ENCODE data around the gene COL4A3.

COL4A3 gene

DNA sequence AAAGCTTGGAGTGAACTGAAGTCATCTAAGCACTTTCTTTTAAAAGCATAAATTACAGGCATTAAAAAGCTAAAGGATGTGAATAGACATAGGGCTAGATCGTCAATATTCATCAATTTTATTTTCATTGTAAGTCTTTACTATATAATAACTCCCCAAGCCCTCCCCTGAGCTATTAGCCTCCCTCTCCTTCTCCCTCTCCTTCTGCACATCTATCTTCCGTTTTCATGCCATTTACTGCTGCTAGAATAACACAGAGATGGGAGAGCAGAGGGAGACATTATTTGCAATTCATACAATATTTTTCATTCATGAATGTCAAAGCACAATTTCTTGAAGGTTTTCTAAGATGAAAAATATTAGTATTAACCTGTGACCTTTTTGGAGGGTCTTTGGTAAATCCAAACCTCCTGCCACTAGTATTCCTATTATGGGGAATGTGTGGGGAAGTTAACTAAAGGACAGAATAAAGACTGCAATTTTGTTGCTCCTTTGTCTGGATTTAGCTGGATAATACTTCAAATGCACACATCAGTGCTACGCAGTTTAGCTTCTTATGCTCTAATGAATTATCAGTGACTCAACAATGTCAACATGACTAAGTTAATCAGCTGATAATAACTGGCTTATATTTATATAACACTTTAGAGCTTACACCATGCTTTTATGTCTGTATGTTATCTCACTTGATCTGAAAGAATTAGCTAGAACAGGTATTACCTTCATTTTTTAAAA lies 132.4 kb downstream of the COL4A3 start:
- no peak for DNase-seq

DNA sequence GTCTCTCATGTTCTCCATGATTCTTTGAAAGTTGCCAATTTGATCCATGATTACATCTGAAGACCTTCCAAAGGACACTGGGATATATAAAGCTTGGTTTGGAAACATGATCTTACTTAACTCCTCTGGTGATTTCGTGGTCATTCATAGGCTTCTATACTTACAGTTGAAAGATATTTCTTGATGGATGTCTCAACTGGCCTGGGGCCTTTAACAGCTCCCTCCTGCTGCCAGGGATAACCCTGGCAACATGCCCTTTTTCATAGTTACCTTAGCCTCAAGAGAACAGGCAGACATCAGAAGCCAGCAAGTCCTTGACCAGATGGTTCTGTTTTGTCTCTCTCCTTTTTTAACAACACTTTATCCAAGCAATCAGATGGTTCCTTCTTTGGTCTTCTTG lies 137.1 kb downstream of the COL4A3 start:
- DNase-seq = no peak

DNA sequence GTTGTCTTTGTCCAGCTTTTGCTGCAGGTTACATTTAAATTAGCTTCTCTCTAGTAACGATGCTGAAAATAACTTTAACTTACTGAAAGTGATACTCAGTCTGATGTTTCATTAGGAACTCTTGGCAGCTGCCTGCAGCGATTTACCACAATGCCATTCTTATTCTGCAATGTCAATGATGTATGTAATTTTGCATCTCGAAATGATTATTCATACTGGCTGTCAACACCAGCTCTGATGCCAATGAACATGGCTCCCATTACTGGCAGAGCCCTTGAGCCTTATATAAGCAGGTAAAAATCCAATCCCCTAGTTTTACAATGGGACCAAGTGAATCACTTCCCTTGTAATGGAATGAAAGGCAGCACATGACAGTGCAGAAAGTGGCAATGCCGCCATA lies 144.4 kb downstream of the COL4A3 start:
- DNase-seq = no peak

DNA sequence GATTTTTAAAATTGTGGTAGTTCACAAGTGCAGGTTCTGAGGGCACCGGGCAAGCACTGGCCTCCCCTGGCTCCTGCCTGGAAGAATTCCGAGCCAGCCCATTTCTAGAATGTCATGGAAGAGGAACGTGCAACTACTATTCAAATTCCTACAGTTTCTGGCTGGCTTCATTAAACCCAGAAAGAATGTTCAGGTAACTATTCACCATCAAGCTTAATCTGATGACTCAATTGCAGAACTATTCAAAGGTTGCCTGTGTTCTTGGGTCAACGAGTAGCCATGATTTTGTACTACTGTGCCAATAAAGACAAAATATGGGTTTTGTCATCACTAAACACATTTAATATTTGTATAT lies 146.3 kb downstream of the COL4A3 start:
- DNase-seq = no peak

DNA sequence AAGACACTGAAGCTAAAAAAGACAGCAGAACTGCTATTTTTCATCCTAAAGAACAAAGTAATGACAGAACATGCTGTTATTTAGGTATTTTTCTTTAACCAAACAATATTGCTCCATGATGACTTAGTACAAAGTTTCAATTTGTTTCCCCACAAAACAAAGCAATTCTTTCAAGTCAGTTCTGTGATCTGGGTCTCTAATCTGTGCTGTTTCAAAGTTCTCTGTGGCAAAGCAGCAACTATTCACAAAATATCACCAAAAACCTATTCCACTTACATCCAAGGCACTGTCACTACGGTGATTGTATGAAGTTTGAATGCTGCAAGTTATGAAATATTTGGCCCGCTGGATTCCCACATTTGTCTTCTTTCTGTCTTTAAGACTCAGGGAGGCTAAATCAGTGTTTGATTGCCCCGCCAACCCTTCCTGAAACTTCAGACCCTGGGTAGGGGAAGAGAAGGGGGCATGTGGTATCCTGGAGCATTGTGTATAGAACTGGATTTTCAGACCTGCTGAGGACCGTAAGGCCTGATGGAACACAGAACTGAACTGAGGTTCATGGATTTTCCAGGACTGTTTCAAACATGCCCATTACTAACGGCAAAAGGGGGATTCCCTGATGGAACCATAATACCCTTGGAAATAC lies 147.6 kb downstream of the COL4A3 start:
- no peak for DNase-seq

DNA sequence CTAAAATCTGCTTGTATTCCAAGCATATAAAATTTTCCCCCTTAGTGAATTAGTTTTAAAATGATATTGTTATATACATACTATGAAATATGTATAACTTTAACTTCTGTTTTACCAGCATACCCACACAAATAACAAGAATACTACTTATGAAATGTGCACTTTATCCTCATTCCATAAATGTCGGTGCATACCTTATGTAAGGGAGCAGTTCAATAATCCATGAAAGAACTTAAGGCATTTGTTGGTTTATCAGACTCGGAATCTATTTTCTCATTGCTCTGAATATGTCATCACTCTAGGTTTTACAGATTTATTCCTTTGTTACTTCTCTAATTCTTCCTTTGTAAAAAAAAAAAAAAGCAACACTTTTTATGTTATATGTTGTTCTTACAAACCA lies 148.2 kb downstream of the COL4A3 start:
- no peak for DNase-seq

DNA sequence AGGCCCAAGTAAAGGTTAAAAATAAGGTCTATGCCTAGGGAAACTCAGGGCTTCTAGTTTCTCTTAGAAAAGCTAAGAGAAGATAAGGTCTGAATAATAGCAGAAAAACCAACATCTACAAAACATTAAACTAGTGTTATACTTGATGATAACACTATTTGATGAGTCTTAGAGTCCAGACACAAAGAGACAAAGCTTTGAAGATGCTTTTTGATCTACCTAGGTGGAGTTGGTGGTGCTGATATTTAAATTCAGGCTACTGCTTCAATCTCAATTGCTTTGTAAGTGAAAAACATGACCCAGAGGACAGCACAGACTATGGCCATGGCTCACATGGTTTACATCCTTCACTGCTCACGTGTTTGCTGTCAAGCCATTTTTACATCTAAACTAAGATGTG lies 148.9 kb downstream of the COL4A3 start:
- DNase-seq = no peak

DNA sequence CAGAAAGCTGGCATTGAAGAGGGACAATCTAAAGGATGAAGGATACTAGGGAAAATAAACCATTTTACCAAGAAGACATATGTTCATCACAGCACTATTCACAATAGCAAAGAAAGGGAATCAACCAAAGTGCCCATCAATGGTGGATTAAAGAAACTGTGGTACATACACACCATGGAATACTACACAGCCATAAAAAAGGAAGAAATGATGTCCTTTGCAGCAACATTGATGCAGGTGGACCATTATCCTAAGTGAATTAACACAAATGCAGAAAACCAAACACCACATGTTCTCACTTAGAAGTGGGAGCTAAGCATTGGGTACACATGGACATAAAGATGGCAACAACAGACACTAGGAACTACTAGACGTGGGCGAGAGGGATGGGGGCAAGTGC lies 153.4 kb downstream of the COL4A3 start:
- DNase-seq = no peak

DNA sequence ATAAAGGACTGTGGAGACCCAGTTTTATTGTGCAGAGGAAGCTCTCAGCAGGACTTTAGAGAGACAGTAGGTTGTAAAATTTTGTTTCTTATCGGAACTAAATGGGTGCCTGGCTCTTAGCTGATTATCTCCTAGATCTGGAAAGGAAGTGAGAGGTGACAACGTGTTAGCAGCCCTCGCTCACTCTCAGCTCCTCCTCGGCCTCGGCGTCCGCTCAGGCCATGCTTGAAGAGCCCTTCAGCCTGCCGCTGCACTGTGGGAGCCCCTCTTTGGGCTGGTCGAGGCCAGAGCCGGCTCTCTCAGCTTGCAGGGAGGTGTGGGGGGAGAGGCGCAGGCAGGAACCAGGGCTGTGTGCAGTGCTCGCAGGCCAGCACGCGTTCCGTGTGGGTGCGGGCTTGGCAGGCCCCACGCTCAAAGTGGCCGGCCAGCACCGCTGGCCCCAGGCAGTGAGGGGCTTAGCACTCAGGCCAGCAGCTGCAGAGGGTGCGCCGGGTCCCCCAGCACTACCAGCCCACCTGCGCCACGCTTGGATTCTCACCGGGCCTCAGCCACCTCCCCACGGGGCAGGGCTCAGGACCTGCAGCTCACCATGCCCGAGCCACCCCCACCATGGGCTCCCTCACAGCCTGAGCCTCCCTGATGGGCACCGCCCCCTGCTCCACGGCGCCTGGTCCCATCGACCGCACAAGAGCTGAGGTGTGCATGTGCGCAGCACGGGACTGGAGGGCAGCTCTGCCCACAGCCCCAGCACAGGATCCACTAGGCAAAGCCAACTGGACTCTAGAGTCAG lies 156.1 kb downstream of the COL4A3 start:
- no peak for DNase-seq

DNA sequence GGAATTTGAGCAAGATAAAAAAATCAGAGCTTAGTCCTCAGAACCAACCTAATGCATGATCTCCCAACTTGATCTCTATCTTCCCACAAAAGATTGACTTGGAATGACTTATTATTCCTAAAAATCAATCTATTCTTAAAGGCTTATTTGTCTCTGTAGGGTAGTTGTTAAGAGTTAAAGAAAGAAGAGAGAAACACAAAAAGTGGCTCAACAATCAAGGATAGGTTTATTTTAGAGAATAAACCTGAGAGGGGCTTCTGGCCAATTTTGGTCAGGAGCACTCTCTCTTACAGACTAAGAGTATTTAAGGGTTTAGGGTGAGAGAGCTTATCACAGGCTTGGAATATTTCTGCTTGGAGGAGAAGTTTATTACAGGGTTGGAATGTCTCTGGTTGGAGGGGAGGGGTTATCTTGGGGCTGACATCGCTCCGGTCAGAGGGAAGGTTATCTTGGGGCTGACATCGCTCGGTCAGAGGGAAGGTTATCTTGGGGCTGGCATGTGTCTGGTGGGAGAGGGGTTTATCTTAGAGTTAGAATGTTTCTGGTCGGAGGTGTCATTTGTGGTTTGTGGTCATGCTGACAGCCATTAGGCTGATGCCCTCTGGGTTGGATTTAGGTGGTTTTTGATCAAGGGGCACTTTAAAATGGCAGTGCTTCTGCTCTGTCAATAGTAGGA lies 158.2 kb downstream of the COL4A3 start:
- DNase-seq = no peak

DNA sequence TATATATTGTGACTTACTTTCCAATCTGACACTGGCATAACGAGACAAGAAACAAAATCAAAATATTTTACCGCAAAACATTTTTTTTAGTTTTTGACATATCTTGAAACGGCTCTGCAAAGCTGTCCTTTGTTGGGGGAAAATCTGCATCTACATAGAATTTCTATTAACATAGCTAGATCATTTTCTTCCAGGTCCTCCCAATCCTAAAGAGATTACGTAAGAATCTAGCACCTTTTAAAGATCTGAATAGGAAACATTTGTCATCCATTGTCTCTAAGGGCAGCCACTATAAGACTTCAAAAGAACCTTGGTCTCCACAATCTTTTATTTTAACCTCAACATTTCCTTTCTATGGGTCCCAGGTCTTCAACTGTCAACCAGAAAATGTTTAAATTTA lies 159.4 kb downstream of the COL4A3 start:
- no peak for DNase-seq

DNA sequence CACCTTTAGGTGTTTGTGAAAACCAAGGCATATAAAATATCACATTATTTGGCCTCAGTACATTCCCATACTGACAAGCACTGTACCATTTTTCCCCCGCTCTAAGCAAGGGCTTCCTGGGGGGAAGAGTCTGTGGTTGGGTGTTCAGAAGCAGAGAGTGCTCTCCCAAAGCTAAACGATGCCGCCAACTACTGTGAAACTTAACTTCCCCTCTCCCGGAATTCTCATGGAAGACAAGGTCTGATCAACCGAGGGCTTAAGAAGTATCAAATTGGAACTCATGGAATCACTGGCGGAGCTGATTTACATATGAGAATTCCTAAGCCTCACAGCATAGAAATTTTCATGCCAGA lies 160.2 kb downstream of the COL4A3 start:
- DNase-seq = no peak

DNA sequence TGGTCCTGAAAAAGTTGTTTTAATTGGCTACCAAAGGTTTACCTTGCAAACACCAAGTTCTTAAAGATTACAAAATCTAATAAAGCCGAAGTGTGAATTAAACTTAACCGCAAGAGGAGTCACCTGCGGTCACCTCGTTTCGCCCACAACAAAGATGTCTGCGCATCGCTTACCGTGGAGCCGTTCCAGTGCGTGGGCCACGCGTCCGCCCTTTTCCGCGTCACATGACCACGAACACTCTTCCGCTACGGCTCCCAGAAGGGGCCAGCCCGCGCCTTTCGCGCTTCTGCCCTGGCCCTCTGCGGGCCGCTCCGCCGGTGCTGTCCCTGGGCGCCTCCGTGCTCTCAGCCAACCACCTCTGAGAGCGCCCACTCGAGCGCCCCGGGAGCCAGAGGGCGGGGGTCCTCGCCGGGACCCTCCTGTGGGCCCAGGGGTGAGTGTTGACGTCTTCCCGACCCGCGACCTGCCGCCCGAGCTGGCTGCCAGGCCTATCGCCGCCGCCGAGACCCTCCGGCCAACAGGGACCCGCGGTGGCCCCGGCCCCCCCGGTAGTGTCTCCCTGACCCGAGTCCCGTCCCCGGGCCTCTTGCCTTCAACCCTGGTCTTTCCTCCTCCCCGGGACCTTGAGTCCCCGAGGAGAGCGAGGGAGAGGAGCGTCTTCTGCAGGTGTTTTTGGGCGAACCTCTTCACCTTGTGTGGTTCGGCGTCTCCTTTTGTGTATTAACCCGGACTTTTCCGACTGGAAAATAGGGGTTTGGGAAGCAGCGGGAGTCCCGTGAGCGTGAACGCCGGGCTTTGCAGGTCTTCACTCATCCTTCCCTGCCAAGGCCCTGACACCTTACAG lies 160.8 kb downstream of the COL4A3 start, which contains the start of gene MFF:
Gene MFF (plus strand): TSS at position 257 of the 844 bp plus-strand sequence. CDS start 5,415 bp downstream, outside the sequence.
- DNase-seq = peak; percentile 87

DNA sequence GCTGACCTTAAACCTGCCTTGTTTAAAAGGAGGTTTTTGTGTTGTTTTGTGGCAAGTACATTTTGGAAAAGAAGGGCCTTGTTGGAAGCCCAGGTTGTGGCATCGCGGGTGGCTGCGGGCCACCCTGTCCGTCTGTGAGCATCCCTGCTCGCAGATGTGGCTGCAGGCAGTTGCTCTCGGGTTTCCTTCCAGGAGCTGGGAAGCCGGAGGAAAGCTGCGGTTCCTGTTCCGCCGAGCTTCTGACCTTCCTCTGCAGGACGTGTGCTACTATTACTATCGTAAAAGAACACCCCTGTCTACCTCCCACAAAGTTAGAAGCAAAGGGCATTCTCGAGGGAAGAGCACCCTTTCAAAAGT lies 161.4 kb downstream of the COL4A3 start:
- DNase-seq = peak; percentile 42

DNA sequence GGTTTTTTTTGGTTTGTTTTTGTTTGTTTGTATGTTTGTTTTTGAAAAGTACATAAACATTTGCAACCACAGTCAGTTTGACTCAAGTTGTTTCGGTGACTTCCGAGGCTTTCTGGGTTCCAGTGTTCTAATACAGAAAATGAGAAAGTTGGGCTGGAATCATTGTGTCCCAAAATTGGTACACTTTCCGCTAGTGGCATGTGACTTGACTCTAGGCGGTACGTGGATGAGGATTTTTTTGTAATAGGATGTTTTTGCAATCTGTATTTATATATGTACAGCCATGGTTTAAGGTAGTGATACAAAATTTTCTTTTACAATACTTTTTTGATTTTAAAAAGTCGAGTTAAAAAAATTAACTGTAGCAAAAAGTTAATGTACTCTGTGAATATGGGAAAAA lies 162.4 kb downstream of the COL4A3 start:
- DNase-seq = no peak

DNA sequence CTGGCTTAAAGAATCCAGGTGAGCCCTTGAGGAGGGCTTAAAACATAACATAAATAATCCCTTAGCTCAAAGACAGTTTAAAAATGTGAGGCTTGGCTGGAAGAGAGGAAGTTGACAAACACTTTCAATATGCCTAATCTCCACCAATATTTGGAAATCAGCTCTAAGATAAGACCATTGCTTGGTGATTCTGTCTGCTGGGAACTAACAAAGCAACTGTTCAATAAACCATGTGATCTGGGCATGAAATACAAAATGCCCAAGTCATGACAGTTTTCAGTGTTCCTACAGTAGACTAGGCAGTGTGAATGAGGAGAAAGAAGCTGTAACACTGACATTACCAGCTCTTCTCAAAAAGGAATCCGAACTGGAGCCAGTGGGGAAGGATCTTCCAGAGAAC lies 171.3 kb downstream of the COL4A3 start:
- no peak for DNase-seq

DNA sequence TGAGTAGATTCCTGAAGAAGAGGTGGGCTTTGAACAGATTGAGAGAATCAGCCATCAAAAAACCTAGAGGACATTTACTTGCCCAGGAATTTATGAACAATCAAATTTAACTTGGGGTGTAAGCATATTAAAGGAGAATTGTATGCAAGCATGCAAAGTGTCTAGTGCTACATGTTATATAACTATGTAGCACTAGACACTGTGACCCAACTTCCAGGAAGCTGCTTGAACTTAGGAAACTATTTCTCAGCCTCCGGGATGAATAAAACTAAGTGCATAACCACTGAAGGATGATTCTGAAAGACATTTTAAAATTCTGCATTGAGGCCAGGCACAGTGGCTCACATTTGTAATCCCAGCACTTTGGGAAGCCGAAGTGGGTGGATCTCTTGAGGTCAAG lies 173.0 kb downstream of the COL4A3 start:
- DNase-seq = no peak

DNA sequence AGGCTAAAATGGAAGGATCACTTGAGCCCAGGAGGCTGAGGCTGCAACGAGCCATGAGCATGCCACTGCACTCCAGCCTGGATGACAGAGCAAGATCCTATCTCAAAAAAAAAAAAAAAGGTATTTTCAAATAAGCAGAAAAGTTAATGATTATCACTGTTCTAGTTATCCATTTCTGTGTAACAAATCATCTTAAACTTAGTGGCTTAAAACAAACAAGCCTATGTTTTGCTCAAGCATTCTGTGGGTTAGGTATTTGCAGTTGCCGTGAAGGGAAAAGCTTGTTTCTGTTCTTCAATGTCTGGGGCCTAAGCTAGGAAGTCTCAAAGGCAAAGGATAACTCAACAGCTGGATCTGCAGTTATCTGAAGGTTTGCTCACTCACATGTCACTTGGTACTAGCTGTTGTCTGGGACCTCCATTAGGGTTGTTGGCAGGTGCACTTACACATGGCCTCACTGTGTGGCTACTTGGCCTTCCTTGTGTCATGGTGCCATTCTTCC lies 174.7 kb downstream of the COL4A3 start:
- DNase-seq = no peak

DNA sequence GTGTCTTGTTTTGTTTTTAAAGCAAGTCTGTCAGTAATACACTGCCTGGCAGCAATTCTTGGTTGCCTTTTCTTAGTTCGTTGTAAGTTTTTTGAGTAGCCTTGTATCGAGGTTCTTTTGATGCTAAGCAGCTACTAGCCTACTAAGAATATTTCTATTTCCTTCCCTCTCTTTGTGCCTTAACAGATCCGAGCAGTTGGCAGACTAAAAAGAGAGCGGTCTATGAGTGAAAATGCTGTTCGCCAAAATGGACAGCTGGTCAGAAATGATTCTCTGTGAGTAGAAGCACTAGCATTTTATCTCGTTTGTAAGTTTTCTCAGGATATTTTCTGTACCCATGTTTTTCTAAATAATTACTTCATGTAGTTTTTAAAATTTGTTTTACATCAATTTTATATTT lies 175.7 kb downstream of the COL4A3 start:
- no peak for DNase-seq

DNA sequence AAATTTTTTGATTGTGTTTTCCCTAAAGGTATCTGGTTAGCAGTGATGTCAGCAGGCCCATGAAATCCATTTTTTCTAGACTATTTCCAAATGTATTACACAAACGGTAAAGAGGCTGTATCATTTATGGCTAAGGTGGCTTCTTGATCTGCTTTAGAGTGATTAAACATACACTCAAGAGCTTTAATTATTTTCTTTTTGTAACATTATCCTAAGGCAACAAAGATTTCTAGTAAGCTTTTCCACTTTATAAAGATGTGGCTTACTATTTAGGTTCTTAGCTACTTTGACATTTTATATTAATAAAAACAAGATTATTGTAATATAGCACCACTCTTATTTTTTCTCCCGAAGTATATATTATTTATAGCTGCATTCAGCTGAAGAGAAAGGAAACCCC lies 177.1 kb downstream of the COL4A3 start:
- no peak for DNase-seq

DNA sequence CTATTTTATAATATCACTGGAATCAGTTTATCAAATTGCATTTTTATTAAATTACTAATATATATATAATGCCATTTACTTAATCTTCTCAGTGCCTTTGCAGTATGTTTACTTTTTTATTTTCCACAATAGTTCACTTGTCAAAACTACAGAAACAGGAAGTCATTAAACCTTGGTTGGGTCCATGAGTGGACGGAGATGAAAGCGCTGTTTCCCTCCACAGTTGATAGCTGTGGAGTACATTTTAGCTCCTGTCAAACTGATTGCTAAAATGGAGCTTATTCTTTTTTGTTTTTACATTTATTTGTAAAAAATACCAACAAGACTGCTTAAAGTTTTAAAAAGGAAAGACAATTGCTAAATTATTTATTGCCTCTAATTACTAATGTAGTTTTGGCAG lies 179.8 kb downstream of the COL4A3 start:
- DNase-seq = no peak

DNA sequence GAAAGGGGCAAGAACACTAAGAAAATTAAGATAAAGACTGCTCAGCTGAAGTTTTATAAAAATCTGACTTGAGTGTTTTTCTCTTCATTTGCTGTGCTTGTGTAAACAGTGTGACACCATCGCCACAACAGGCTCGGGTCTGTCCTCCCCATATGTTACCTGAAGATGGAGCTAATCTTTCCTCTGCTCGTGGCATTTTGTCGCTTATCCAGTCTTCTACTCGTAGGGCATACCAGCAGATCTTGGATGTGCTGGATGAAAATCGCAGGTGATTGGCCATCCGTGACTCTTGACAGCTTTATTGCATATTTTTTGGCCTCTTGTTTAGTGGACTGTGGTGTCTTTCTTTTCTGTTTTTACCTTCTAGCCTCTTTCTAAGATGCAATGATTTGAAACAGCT lies 182.7 kb downstream of the COL4A3 start:
- DNase-seq = no peak

DNA sequence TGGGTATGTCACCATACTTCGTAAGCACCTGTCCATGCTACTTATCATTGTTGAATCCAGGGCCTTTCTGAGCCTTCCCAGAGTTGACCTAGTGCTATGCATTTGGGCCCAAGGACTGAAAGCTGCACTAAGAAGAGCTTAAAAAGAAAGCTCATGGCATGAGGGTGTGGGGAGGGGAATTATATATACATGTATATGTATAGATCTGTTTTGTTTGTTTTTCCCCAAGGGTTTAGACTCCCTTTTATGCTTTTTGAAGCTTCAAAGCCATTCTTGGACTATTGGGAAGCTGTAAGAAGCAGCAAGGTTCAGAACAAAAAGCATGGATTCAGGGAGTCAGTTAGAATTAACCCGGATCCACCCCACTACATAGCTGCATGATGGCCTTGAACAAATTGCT lies 183.9 kb downstream of the COL4A3 start:
- no peak for DNase-seq

Data from DMS79 treated with DMSO at 0.1 percent for 48 hours (cell line).